22Rv1 (cell line): ENCODE data around the gene MRPS23.

Experiments
- H3K27ac ChIP-seq: fragments of 450-650 bp; 2 replicates; pipeline ENCODE4 v1.5.1; 2017
- CTCF ChIP-seq: fragments of 450-650 bp; IDR thresholded peaks from 2 replicates; pipeline ENCODE4 v1.5.1; 2017; ENCODE audit warnings: mild to moderate bottlenecking
- ZFX ChIP-seq: fragments of 450-650 bp; IDR thresholded peaks from 2 replicates; pipeline ENCODE4 v1.6.1; 2017; ENCODE audit warnings: antibody characterized with exemption, borderline replicate concordance

Gene MRPS23

GRCh38 chr17:57885148-57885915 lies 35.5 kb upstream of the MRPS23 start:
- TF ChIP-seq ZFX (no peak), CTCF (no peak)

GRCh38 chr17:57881783-57882351 lies 32.0 kb upstream of the MRPS23 start:
- TF ChIP-seq CTCF (no peak), ZFX (no peak)
- no peak overlapping the region for H3K27ac ChIP-seq

More at GRCh38 chr17:57885148-57885915, 35.5 kb upstream of the MRPS23 start:
- H3K27ac ChIP-seq = no peak overlapping the region

- H3K27ac ChIP-seq = no peak overlapping the region
- TF ChIP-seq ZFX (no peak), CTCF (no peak)
Measured at GRCh38 chr17:57881143-57881542, 31.3 kb upstream of the MRPS23 start.

GRCh38 chr17:57880086-57880456 lies 30.2 kb upstream of the MRPS23 start:
- H3K27ac ChIP-seq = no peak overlapping the region
- TF ChIP-seq ZFX (no peak), CTCF (no peak)

GRCh38 chr17:57879437-57880085 lies 29.7 kb upstream of the MRPS23 start:
- no peak for TF ChIP-seq ZFX
- TF ChIP-seq CTCF = no peak
- no peak overlapping the region; the same call in 1 of the 2 replicates for H3K27ac ChIP-seq

- no peak overlapping the region for H3K27ac ChIP-seq
- no peak for TF ChIP-seq CTCF
Measured at GRCh38 chr17:57877803-57878377, 28.0 kb upstream of the MRPS23 start.

- H3K27ac ChIP-seq = no peak overlapping the region
- no peak for TF ChIP-seq ZFX
- TF ChIP-seq CTCF = no peak
Measured at GRCh38 chr17:57876866-57877237, 27.0 kb upstream of the MRPS23 start.
